ENCODE data around the gene HAO1. TPM values are rescaled to one million over a fixed set of nuclear protein-coding genes. Genes with fewer than 3 reads are reported as not detected.

The HAO1 gene
- polyA plus RNA-seq, 1 donor (not counting 4 experiments of a cell fraction or from before 2014, with no cell fraction given): not detected

- no peak for FAIRE-seq
- no peak overlapping the region for H3K27ac ChIP-seq (ENCODE audit: control insufficient read depth, insufficient read depth, low read length)
Measured at GRCh38 chr20:7977709-7978108, 37.5 kb upstream of the HAO1 start.

DNA sequence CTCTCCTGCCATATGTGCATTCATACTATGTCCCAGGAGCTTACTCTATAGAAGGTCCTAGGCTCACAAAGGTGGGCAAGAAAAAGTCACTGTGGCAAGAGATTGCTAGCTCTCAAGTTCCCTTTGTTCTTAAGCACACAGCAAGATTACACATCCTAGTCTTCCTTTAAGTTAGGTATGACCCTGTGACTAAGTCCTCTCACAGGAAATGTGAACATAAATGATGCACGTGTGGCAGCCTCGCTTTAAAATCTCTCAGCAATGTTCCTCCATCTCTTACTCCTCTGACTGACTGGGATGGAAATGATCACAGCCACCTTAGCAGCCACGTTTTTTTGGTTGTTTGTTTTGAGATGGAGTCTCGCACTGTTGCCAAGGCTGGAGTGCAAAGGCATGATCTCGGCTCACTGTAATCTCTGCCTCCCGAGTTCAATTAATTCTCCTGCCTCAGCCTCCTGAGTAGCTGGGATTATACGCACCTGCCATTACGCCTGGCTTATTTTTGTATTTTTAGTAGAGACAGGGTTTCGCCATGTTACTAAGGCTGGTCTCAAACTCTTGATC is 35.7 kb upstream of the HAO1 start:
- Histone ChIP-seq H2AFZ (ENCODE audit: control insufficient read depth, low read length) (no peak overlapping the region), H3K4me3 (ENCODE audit: control insufficient read depth in 2 of 3, extremely low read depth in 1 of 3, insufficient read depth in 2 of 3, low read depth in 1 of 3, low read length in 3 of 3) (no peak overlapping the region), H3K9me3 (ENCODE audit: control insufficient read depth, low read depth, low read length) (no peaks in the 10 kb centered on the region), H3K27me3 (ENCODE audit: control insufficient read depth, extremely low read depth, insufficient read depth, low read length) (no peaks in the 10 kb centered on the region), H3K9me1 (ENCODE audit: control insufficient read depth, extremely low read depth, insufficient read depth, low read length) (no peaks in the 10 kb centered on the region), H3K36me3 (ENCODE audit: control insufficient read depth in 2 of 2, extremely low read depth in 1 of 2, insufficient read depth in 2 of 2, low read length in 2 of 2) (no peaks in the 10 kb centered on the region), H3K9ac (ENCODE audit: control insufficient read depth, extremely low read depth, insufficient read depth, low read length) (no peak overlapping the region), H3K79me2 (ENCODE audit: control insufficient read depth, insufficient read depth, low read length) (no peaks in the 10 kb centered on the region), H3K4me2 (ENCODE audit: control insufficient read depth, extremely low read depth, insufficient read depth, low read depth, low read length) (no peak overlapping the region), H3K4me1 (ENCODE audit: control insufficient read depth, extremely low read depth, insufficient read depth, low read length) (no peaks in the 10 kb centered on the region), H4K20me1 (ENCODE audit: control insufficient read depth, extremely low read depth, insufficient read depth, low read length) (no peaks in the 10 kb centered on the region), H3K27ac (ENCODE audit: control insufficient read depth, insufficient read depth, low read length) (no peak overlapping the region)
- dilution Hi-C loops (cut with MboI; ENCODE audit: extremely low pct_ligation_motif_present, low sequenced_read_pairs): no loop called here
- no peak for TF ChIP-seq EZH2 (IDR thresholded peaks at IDR 0.05; ENCODE audit: low read length)
- TF ChIP-seq, protein P1, sequence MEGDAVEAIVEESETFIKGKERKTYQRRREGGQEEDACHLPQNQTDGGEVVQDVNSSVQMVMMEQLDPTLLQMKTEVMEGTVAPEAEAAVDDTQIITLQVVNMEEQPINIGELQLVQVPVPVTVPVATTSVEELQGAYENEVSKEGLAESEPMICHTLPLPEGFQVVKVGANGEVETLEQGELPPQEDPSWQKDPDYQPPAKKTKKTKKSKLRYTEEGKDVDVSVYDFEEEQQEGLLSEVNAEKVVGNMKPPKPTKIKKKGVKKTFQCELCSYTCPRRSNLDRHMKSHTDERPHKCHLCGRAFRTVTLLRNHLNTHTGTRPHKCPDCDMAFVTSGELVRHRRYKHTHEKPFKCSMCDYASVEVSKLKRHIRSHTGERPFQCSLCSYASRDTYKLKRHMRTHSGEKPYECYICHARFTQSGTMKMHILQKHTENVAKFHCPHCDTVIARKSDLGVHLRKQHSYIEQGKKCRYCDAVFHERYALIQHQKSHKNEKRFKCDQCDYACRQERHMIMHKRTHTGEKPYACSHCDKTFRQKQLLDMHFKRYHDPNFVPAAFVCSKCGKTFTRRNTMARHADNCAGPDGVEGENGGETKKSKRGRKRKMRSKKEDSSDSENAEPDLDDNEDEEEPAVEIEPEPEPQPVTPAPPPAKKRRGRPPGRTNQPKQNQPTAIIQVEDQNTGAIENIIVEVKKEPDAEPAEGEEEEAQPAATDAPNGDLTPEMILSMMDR (optimal IDR thresholded peaks at IDR 0.05 in 1 of 3, IDR thresholded peaks at IDR 0.05 in 1 of 3, conservative IDR thresholded peaks at IDR 0.05 in 1 of 3; ENCODE audit: extremely low read depth in 1 of 3, insufficient read depth in 2 of 3, low read length in 3 of 3): no peak
- DNase-seq (ENCODE audit: low read depth, low spot score): no peak
- FAIRE-seq: no peak

More at GRCh38 chr20:7977709-7978108, 37.5 kb upstream of the HAO1 start:
- Histone ChIP-seq H2AFZ (ENCODE audit: control insufficient read depth, low read length) (no peak overlapping the region), H3K4me1 (ENCODE audit: control insufficient read depth, extremely low read depth, insufficient read depth, low read length) (no peaks in the 10 kb centered on the region), H3K9me1 (ENCODE audit: control insufficient read depth, extremely low read depth, insufficient read depth, low read length) (no peaks in the 10 kb centered on the region), H3K36me3 (ENCODE audit: control insufficient read depth in 2 of 2, extremely low read depth in 1 of 2, insufficient read depth in 2 of 2, low read length in 2 of 2) (no peaks in the 10 kb centered on the region), H3K9me3 (ENCODE audit: control insufficient read depth, low read depth, low read length) (no peaks in the 10 kb centered on the region), H4K20me1 (ENCODE audit: control insufficient read depth, extremely low read depth, insufficient read depth, low read length) (no peaks in the 10 kb centered on the region), H3K27me3 (ENCODE audit: control insufficient read depth, extremely low read depth, insufficient read depth, low read length) (no peaks in the 10 kb centered on the region), H3K4me3 (ENCODE audit: control insufficient read depth in 2 of 3, extremely low read depth in 1 of 3, insufficient read depth in 2 of 3, low read depth in 1 of 3, low read length in 3 of 3) (no peak overlapping the region), H3K9ac (ENCODE audit: control insufficient read depth, extremely low read depth, insufficient read depth, low read length) (no peak overlapping the region), H3K79me2 (ENCODE audit: control insufficient read depth, insufficient read depth, low read length) (no peaks in the 10 kb centered on the region), H3K4me2 (ENCODE audit: control insufficient read depth, extremely low read depth, insufficient read depth, low read depth, low read length) (no peak overlapping the region)
- DNase-seq (ENCODE audit: low read depth, low spot score): no peak
- TF ChIP-seq EZH2 (IDR thresholded peaks at IDR 0.05; ENCODE audit: low read length): no peak
- TF ChIP-seq, protein P1 (optimal IDR thresholded peaks at IDR 0.05 in 1 of 3, IDR thresholded peaks at IDR 0.05 in 1 of 3, conservative IDR thresholded peaks at IDR 0.05 in 1 of 3; ENCODE audit: extremely low read depth in 1 of 3, insufficient read depth in 2 of 3, low read length in 3 of 3): no peak
- dilution Hi-C loops (cut with MboI; ENCODE audit: extremely low pct_ligation_motif_present, low sequenced_read_pairs): no loop called here
